ENCODE data around the gene S100A7. TPM values are rescaled to one million over a fixed set of nuclear protein-coding genes. Genes with fewer than 3 reads are reported as not detected.
"Not testable (repeated sequence)": the region's sequence is repeated elsewhere in the genome, so short reads cannot be mapped to it uniquely, and the experiment has no call there.

The S100A7 gene
- total RNA-seq, 2 donors from 2014 or later = not detected

- Histone ChIP-seq H3K36me3 (no peaks in the 10 kb centered on the region), H3K27ac (no peak overlapping the region), H3K4me1 (no peaks in the 10 kb centered on the region), H3K27me3 (no peaks in the 10 kb centered on the region), H3K9ac (ENCODE audit: low read depth in 2 of 2, low read length in 2 of 2) (no peak overlapping the region), H3K4me3 (no peak overlapping the region), H3K9me3 (no peaks in the 10 kb centered on the region)
- DNase-seq = no peak
- TF ChIP-seq CTCF (IDR thresholded peaks at IDR 0.05) = no peak
- intact Hi-C loops (cut with DNase I) = no loop called here
Observed at GRCh38 chr1:153417136-153417888, 43.1 kb downstream of the S100A7 start.

- intact Hi-C loops (cut with DNase I) = no loop called here
- Histone ChIP-seq H3K4me3 (no peak within 1 kb of the TSS), H3K36me3 (no peaks in the 10 kb centered on the region), H3K9me3 (no peaks in the 10 kb centered on the region), H3K4me1 (no peaks in the 10 kb centered on the region), H3K27me3 (no peaks in the 10 kb centered on the region), H3K27ac (no peak within 1 kb of the TSS), H3K9ac (ENCODE audit: low read depth in 2 of 2, low read length in 2 of 2) (no peak within 1 kb of the TSS)
- TF ChIP-seq CTCF (IDR thresholded peaks at IDR 0.05) = no peak
- no peak for DNase-seq
Observed at GRCh38 chr1:153415850-153416570, 44.4 kb downstream of the S100A7 start, which contains the start of gene S100A7A. Gene S100A7A (plus strand): TSS chr1:153416520. CDS start chr1:153418083, 1,563 bp downstream.

- H3K36me3 ChIP-seq; intact Hi-C loops (cut with DNase I); H3K27me3 ChIP-seq; H3K9ac ChIP-seq (ENCODE audit: low read depth in 2 of 2, low read length in 2 of 2); H3K27ac ChIP-seq; H3K4me1 ChIP-seq; H3K4me3 ChIP-seq; DNase-seq; H3K9me3 ChIP-seq: not testable (repeated sequence)
Observed at GRCh38 chr1:153413961-153414360, 46.5 kb downstream of the S100A7 start.

Other genes starting within 250 kb of the S100A7 start
- gene PRR9, start 243.1 kb downstream of the S100A7 start, total RNA-seq = not detected
- not detected for gene LORICRIN, start 201.0 kb downstream of the S100A7 start, total RNA-seq
- gene PGLYRP3, start 147.7 kb downstream of the S100A7 start, total RNA-seq = not detected
- not detected for gene PGLYRP4, start 111.8 kb downstream of the S100A7 start, total RNA-seq
- 10 to 100 TPM; 16.3 to 34.9 TPM for gene S100A9, start 102.8 kb downstream of the S100A7 start, total RNA-seq
- not detected for gene S100A12, start 85.0 kb downstream of the S100A7 start, total RNA-seq
- 1 to 10 TPM in 1 of 2 donors, under 1 TPM in 1; 0.79 to 6.9 TPM for gene S100A8, start 69.6 kb downstream of the S100A7 start, total RNA-seq
- not detected for gene S100A7A, start 44.1 kb downstream of the S100A7 start, total RNA-seq
- 1,000 to 10,000 TPM; 2,444 to 2,474 TPM for gene S100A6, start 75.3 kb upstream of the S100A7 start, total RNA-seq
- not detected for gene S100A5, start 80.3 kb upstream of the S100A7 start, total RNA-seq
- 10 to 100 TPM; 41.8 to 83.8 TPM for gene S100A4, start 85.2 kb upstream of the S100A7 start, total RNA-seq
- under 1 TPM in 1 of 2 donors, not detected in 1; 0.61 TPM for gene S100A3, start 88.6 kb upstream of the S100A7 start, total RNA-seq
- 1 to 10 TPM; 1.0 to 2.4 TPM for gene S100A2, start 105.2 kb upstream of the S100A7 start, total RNA-seq
- 100 to 1,000 TPM; 232 to 288 TPM for gene S100A16, start 152.5 kb upstream of the S100A7 start, total RNA-seq
- gene S100A14, start 155.7 kb upstream of the S100A7 start, total RNA-seq = 100 to 1,000 TPM; 543 to 565 TPM
- gene S100A13, start 166.9 kb upstream of the S100A7 start, total RNA-seq = 10 to 100 TPM; 45.2 to 67.2 TPM
- 1 to 10 TPM in 1 of 2 donors, under 1 TPM in 1; 0.69 to 1.5 TPM for gene S100A1, start 167.8 kb upstream of the S100A7 start, total RNA-seq
- 10 to 100 TPM; 51.3 to 88.6 TPM for gene CHTOP, start 173.4 kb upstream of the S100A7 start, total RNA-seq
- 10 to 100 TPM; 29.3 to 33.0 TPM for gene SNAPIN, start 198.1 kb upstream of the S100A7 start, total RNA-seq
- gene ILF2, start 210.3 kb upstream of the S100A7 start, total RNA-seq = 100 to 1,000 TPM; 105 to 171 TPM
- gene NPR1, start 218.0 kb upstream of the S100A7 start, total RNA-seq = 1 to 10 TPM; 2.3 to 3.6 TPM